Left kidney (tissue), 2 donors: ENCODE data around the gene DENND10. TPM values are rescaled to one million over a fixed set of nuclear protein-coding genes. Genes with fewer than 3 reads are reported as not detected.
A peak's percentile ranks its signal among the peaks of the same experiment; 100 is the strongest.
"Not testable (repeated sequence)": the region's sequence is repeated elsewhere in the genome, so short reads cannot be mapped to it uniquely, and the experiment has no call there.

Source experiments
- DNase-seq: peaks from one replicate; pipeline ENCODE4 v3.0.0-alpha.2; 2013
- polyA plus RNA-seq: library from polyadenylated mRNA; unstranded; fragments of 120-200 nt; gene quantifications from one replicate; pipeline ENCODE4 v1.2.1, GENCODE V29; 2013; ENCODE audit not compliant: insufficient read length

DENND10 gene
- polyA plus RNA-seq, 1 donor: 63.3 TPM

- no peak for DNase-seq
Measured at GRCh38 chr10:119166118-119166500, 62.2 kb downstream of the DENND10 start.

GRCh38 chr10:119166564-119166963, 62.7 kb downstream of the DENND10 start:
- DNase-seq: no peak

GRCh38 chr10:119167041-119167440, 63.1 kb downstream of the DENND10 start:
- DNase-seq: no peak

GRCh38 chr10:119174109-119174508, 70.2 kb downstream of the DENND10 start:
- no peak for DNase-seq

GRCh38 chr10:119176166-119176565, 72.3 kb downstream of the DENND10 start:
- DNase-seq: no peak

GRCh38 chr10:119177708-119178371, 73.9 kb downstream of the DENND10 start:
- DNase-seq: no peak

GRCh38 chr10:119178372-119179119, 74.6 kb downstream of the DENND10 start, which contains the start of gene PRDX3:
PRDX3 (minus strand) TSS chr10:119178812; CDS start chr10:119178790, 22 bp downstream.
- DNase-seq: peak; percentile 92

- DNase-seq: not testable (repeated sequence)
Measured at GRCh38 chr10:119180850-119181400, 77.0 kb downstream of the DENND10 start.

GRCh38 chr10:119183664-119184412, 79.9 kb downstream of the DENND10 start:
- DNase-seq: no peak

Other genes with a start within 250 kb of the DENND10 start
- 4.3 TPM for gene NANOS1, start 74.4 kb upstream of the DENND10 start, polyA plus RNA-seq
- 205 TPM for gene EIF3A, start 23.3 kb upstream of the DENND10 start, polyA plus RNA-seq
- 32.2 TPM for gene SFXN4, start 61.6 kb downstream of the DENND10 start, polyA plus RNA-seq
- gene PRDX3, start 74.7 kb downstream of the DENND10 start, polyA plus RNA-seq: 305 TPM
- gene GRK5, start 103.5 kb downstream of the DENND10 start, polyA plus RNA-seq: 14.0 TPM